Spinal cord (tissue), 10 donors: ENCODE results near the gene SDHB. TPM values are rescaled to one million over a fixed set of nuclear protein-coding genes. Genes with fewer than 3 reads are reported as not detected.

Experiments used
- DNase-seq, 6 donors: peaks; one replicate each; pipeline versions ENCODE4 v3.0.0 to v3.0.0-alpha.2; 2013 to 2015; ENCODE audit warnings: low spot score in 6 of 6, low read depth in 4 of 6
- H3K27ac ChIP-seq: one replicate; pipeline ENCODE4 v1.5.1; 2013; ENCODE audit warnings: low read depth, low read length, control low read depth
- H3K27me3 ChIP-seq: one replicate; pipeline ENCODE4 v1.6.1; 2013; ENCODE audit warnings: low read length; ENCODE audit not compliant: control insufficient read depth, insufficient read depth
- H3K36me3 ChIP-seq: one replicate; pipeline ENCODE4 v1.6.1; 2013; ENCODE audit warnings: low read length; ENCODE audit not compliant: control insufficient read depth, insufficient read depth
- H3K4me1 ChIP-seq: one replicate; pipeline ENCODE4 v1.6.1; 2013; ENCODE audit warnings: low read length; ENCODE audit not compliant: control insufficient read depth, insufficient read depth
- H3K4me3 ChIP-seq: one replicate; pipeline ENCODE4 v1.5.1; 2013; ENCODE audit warnings: low read depth, low read length, control low read depth
- H3K9me3 ChIP-seq: one replicate; pipeline ENCODE4 v1.6.1; 2013; ENCODE audit warnings: low read length; ENCODE audit not compliant: control insufficient read depth, insufficient read depth
- WGBS: methylation state at CpG from one replicate; pipeline ENCODE4 v1.1.5; 2013; ENCODE audit warnings: missing lambda C conversion rate; ENCODE audit not compliant: insufficient coverage; 5-methylcytosine and 5-hydroxymethylcytosine counted together
- polyA plus RNA-seq, 2 donors: library from polyadenylated mRNA; unstranded; fragments of 120-200 nt; gene quantifications; one replicate each; pipeline ENCODE4 v1.2.1, GENCODE V29; 2013; ENCODE audit not compliant: insufficient read length in 2 of 2
- total RNA-seq, 2 donors: library from RNA; depleted of rRNA in 1 of 2; stranded (reverse); fragments of 120-200 nt in 1 of 2; fragments of >200 nt in 1 of 2; gene quantifications; one replicate each; pipeline versions ENCODE4 v1.2.3 to v1.2.4, GENCODE V29; 2013 to 2014
- donor health status: healthy.

The SDHB gene
- total and polyA plus RNA-seq, 4 donors, result 115 to 129 (median 123) TPM

DNA sequence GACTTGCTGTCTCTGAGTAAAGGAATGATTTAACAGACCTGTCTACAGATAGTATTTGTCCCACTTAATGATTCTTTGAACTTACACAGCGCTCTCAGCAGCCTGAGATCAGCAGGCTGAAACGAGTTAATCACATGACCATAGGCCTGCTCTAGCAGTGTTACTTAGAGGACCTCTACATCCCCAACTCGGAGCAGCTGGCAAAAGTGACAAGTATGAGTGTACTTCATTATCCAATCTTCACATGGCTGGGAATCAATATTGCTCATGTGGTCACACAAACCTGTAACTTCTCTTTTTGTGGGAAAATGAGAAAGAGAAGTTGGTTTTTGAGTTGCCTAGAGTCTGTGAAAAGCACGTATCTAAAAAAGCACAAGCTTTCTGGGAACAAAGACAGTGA lies 30.7 kb downstream of the SDHB start:
- DNase-seq, result no peak
- 70% methylated on average over 2 of the region's 4 CpGs for WGBS
- Histone ChIP-seq H3K4me1 (no peaks in the 10 kb centered on the region), H3K27ac (no peak overlapping the region), H3K36me3 (peaks cover 76% of the 10 kb centered on the region), H3K4me3 (no peak overlapping the region), H3K27me3 (no peaks in the 10 kb centered on the region), H3K9me3 (no peaks in the 10 kb centered on the region)

DNA sequence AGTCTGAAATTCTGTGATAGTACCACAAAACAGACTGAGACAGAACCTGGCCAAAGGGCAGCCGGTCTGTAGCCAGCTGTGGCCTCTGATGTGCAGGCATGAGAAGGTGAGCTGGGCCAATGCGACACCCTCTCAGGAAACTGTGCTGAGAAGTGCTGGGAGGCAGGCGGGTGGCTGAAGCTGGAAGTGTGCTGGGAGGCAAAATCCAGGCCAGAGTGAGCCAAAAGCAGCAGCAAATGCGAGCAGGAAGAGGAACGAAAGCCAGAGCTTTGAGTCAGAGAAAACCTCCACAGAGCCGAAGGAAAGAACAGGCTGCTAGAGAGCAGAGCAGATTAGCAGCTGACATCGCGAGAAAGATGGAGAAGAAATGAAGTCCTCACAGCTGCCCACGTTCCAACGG lies 31.9 kb downstream of the SDHB start:
- H3K27me3 ChIP-seq, result no peaks in the 10 kb centered on the region
- no peak overlapping the region for H3K27ac ChIP-seq
- no peak for DNase-seq
- H3K4me3 ChIP-seq, result no peak overlapping the region
- H3K4me1 ChIP-seq, result no peaks in the 10 kb centered on the region
- peaks cover 73% of the 10 kb centered on the region for H3K36me3 ChIP-seq
- 95% methylated on average over 10 of the region's 10 CpGs for WGBS
- H3K9me3 ChIP-seq, result no peaks in the 10 kb centered on the region

DNA sequence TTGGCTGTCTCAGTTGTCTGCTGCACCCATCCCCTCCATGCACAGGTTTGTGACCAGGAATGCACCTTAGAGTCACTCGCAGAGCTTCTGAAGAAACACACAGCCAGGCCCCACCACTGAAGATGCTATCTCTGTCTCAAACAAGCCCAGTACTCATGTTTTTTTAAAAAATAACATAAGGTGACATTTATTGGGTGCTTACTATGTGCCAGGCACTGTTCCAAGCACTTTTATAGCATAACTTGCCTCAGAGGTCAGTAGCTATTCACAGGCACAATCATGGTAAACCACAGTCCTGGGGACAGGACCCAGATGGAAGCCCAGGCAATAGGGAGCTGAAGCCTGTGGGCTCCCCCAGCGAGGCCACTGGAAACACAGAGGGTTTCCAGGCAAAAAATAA lies 33.3 kb downstream of the SDHB start:
- Histone ChIP-seq H3K4me3 (no peak overlapping the region), H3K36me3 (peaks cover 63% of the 10 kb centered on the region), H3K4me1 (no peaks in the 10 kb centered on the region), H3K9me3 (no peaks in the 10 kb centered on the region), H3K27ac (no peak overlapping the region), H3K27me3 (no peaks in the 10 kb centered on the region)
- DNase-seq, result no peak
- 100% methylated on average over 1 of the region's 2 CpGs for WGBS

DNA sequence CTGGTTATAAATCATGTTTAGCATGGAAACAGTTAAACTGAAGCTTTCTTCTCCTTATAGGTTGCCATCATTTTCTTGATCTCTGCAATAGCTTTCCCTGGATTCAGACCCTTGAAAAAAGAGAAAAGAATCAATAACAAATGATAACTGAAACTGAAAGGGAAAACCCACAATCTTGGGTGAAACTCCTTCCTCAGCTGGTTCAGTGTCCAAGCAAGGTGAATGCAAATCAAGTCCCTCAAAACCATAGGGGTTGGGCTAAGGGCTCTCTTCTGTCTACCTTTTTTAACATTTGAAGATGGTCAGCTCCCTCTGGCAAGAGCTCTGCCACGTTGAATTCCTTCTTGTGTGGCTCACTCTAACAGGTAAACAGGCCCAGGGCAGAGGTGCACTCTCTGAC lies 35.0 kb downstream of the SDHB start:
- H3K27ac ChIP-seq, result no peak overlapping the region

DNA sequence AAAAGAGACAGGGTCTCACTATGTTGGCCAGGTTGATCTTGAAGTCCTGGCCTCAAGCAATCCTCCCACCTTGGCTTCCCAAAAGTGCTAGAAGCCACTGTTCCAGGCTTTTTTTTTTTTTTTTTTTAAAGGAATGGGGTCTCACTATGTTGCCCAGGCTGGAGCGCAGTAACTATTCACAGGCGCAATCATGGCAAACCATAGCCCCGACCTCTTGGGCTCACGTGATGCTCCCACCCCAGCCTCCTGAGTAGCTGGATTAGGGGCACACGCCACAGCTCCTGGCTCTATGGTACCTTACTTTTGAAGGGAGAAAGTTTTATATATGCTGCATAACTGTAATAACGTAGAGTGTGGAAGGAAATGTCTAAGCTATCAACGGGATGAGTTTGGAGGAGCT lies 36.4 kb downstream of the SDHB start:
- no peak for DNase-seq
- H3K27ac ChIP-seq, result no peak overlapping the region
- peaks cover 45% of the 10 kb centered on the region for H3K36me3 ChIP-seq
- H3K27me3 ChIP-seq, result no peaks in the 10 kb centered on the region
- no peak overlapping the region for H3K4me3 ChIP-seq
- 96% methylated on average over 4 of the region's 7 CpGs for WGBS
- peaks cover 10% of the 10 kb centered on the region for H3K4me1 ChIP-seq
- H3K9me3 ChIP-seq, result no peaks in the 10 kb centered on the region

More for the DNA sequence above, 35.0 kb downstream of the SDHB start:
- WGBS, result 63% methylated on average over 1 of the region's 1 CpG
- H3K4me1 ChIP-seq, result no peaks in the 10 kb centered on the region
- H3K36me3 ChIP-seq, result peaks cover 57% of the 10 kb centered on the region
- no peaks in the 10 kb centered on the region for H3K27me3 ChIP-seq
- H3K4me3 ChIP-seq, result no peak overlapping the region
- no peak for DNase-seq
- no peaks in the 10 kb centered on the region for H3K9me3 ChIP-seq

DNA sequence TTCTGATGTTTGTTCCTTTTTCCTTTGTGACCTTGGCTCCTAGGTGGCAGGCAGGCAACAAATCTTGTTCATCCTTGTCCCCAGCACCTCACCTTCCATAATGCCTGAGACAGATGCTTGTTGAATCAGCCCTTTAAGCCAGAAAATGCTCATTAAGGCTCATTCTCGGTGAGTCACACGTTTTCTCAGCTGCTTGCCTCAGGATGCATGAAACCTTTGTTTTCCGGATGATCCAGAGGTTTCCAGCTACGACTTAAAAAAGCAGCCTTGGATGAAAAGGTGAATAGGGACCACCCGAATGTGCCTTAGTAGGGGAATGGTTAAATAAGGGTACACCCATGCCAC lies 37.5 kb downstream of the SDHB start:
- Histone ChIP-seq H3K4me3 (no peak overlapping the region), H3K36me3 (peaks cover 34% of the 10 kb centered on the region), H3K27ac (peak overlapping the region; percentile 17), H3K9me3 (no peaks in the 10 kb centered on the region), H3K27me3 (no peaks in the 10 kb centered on the region), H3K4me1 (peaks cover 17% of the 10 kb centered on the region)
- peak in 1 of 6 donors; percentile 24 for DNase-seq
- WGBS, result 74% methylated on average over 3 of the region's 5 CpGs

DNA sequence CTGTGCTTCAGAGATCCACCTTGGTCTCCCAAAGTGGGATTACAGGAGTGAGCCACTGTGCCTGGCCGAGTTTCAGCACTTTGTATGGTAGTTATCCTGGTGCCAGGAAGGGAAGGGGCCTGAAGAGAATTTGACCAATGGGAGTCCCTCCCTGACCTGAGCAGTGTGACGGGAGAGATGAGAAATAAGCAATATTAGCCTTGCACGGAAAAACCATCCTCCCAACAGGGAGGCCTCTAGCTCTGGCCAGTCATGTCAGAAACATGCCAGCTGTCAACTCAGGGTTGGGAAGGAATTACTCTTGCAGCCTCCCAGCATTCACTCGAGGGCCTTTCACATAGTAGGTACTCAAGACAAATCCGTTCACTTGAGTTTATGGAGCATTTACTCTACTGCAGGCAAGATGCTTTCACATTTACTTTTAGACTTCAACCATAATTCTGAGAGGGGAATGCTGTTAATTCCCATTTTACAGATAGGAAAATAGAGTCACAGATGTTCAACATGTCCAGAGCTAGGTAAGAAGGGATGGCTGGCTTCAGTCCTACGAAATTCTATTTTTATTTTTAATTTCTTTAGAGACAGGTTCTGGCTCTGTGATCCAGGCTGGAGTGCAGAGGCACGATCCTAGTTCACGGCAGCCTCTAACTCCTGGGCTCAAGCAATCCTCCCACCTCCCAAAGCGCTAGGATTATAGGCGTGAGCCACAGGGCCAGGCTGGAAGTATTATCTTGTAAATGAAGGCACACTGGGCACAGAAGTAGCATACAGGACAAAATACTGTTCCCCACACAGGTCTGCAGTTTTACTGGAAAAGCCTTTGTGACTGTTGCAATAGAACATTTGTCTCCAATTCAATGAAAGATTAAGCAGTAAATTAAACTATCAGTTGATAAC lies 38.9 kb downstream of the SDHB start:
- Histone ChIP-seq H3K4me3 (no peak overlapping the region), H3K4me1 (peaks cover 25% of the 10 kb centered on the region), H3K27me3 (no peaks in the 10 kb centered on the region), H3K27ac (no peak overlapping the region), H3K36me3 (peaks cover 20% of the 10 kb centered on the region), H3K9me3 (no peaks in the 10 kb centered on the region)
- no peak for DNase-seq
- WGBS, result 61% methylated on average over 3 of the region's 10 CpGs

DNA sequence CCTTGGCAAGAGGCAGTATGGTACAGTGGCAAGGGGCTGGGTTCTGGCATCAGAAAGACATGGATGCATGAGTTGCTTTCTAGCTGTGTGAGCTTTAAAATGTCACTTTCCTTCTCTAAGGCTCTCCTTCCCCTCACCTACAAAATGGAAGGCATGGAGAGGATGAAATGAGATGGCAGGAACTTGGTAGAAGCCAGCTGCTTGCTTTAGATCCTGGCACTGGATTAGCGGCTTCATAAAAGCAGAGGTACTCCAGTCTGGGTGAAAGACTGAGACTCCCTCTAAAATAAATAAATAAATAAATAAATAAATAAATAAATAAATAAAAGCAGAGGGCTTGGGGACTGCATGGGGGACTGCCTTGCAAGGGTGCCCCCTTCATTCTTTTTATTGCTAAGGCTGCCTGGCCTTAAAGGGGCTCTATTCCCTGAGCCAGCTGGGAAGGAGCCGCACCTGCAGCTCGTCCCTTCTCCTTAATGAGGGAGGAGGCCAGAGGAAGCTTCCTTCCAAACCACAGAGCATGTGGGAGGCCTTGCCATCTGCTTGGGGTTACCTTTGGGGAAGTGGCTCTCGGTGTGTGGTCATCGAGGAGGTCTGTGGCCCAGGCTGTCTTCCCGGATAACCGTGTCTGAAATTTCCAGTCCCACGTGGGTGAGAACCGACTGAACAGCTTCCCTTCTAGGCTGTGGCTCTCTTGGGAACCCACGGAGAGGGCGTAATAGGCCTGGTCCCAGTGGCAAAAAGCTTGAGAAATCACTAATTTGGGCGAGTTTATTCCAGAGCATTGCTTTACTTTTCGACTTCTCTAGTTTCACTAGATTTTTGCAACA lies 40.1 kb downstream of the SDHB start:
- Histone ChIP-seq H3K27me3 (no peaks in the 10 kb centered on the region), H3K36me3 (peaks cover 12% of the 10 kb centered on the region), H3K27ac (no peak overlapping the region), H3K9me3 (no peaks in the 10 kb centered on the region), H3K4me1 (peaks cover 32% of the 10 kb centered on the region), H3K4me3 (no peak overlapping the region)
- WGBS, result 59% methylated on average over 9 of the region's 13 CpGs
- no peak for DNase-seq

DNA sequence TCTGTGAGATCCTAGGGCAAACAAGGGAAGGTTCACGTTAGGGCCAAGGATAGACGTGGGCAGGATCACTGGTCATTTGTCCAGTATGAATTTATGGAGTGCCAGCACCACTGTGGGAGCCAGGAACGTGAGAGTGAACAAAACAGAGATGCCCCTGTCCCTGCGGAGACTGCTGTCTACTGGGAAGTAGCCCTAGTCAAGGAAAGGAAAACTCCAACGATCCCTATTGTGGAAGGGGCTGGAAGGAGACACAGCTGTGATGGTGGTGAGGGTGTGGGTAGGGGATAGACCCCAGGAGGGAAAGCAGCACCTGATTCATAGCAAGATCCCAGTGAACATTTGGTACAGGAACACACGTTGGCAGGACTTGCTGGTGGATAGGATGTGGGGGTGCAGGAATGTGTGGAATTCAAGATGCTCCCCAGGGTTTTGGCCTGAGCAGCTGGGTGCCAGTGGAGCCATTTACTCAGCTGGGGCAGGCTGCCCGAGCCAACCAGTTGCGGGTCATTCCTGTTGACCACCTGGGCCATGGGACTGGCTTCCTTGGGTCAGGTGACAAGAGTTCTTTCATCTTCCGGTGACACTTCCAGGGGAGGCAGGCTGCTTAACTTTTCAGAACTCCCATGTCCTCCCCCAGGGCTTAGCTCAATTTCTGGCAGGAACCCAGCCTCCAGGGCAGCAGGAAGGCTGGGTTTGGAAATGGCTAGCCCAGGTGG lies 40.9 kb downstream of the SDHB start:
- H3K4me1 ChIP-seq, result peaks cover 38% of the 10 kb centered on the region
- DNase-seq, result peak in 1 of 6 donors; percentile 17
- H3K27me3 ChIP-seq, result no peaks in the 10 kb centered on the region
- peaks cover 11% of the 10 kb centered on the region for H3K36me3 ChIP-seq
- no peak overlapping the region for H3K27ac ChIP-seq
- WGBS, result 58% methylated on average over 9 of the region's 9 CpGs
- no peak overlapping the region for H3K4me3 ChIP-seq
- no peaks in the 10 kb centered on the region for H3K9me3 ChIP-seq
